GM12872 (cell line): ENCODE results near the gene SMARCA5.

Experiments
- TF ChIP-seq, protein P1 (sequence below): IDR thresholded peaks from 3 replicates; pipeline ENCODE4 v1.5.1; 2011; ENCODE audit warnings: low read depth, mild to moderate bottlenecking, low read length, moderate library complexity; ENCODE audit not compliant: insufficient read depth

SMARCA5 gene, protein sequence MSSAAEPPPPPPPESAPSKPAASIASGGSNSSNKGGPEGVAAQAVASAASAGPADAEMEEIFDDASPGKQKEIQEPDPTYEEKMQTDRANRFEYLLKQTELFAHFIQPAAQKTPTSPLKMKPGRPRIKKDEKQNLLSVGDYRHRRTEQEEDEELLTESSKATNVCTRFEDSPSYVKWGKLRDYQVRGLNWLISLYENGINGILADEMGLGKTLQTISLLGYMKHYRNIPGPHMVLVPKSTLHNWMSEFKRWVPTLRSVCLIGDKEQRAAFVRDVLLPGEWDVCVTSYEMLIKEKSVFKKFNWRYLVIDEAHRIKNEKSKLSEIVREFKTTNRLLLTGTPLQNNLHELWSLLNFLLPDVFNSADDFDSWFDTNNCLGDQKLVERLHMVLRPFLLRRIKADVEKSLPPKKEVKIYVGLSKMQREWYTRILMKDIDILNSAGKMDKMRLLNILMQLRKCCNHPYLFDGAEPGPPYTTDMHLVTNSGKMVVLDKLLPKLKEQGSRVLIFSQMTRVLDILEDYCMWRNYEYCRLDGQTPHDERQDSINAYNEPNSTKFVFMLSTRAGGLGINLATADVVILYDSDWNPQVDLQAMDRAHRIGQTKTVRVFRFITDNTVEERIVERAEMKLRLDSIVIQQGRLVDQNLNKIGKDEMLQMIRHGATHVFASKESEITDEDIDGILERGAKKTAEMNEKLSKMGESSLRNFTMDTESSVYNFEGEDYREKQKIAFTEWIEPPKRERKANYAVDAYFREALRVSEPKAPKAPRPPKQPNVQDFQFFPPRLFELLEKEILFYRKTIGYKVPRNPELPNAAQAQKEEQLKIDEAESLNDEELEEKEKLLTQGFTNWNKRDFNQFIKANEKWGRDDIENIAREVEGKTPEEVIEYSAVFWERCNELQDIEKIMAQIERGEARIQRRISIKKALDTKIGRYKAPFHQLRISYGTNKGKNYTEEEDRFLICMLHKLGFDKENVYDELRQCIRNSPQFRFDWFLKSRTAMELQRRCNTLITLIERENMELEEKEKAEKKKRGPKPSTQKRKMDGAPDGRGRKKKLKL

GRCh38 chr4:143513314-143514168, at the start of gene SMARCA5:
TSS of gene SMARCA5 (plus strand) at chr4:143513702. CDS start at chr4:143513925, 223 bp downstream.
- TF ChIP-seq, protein P1, sequence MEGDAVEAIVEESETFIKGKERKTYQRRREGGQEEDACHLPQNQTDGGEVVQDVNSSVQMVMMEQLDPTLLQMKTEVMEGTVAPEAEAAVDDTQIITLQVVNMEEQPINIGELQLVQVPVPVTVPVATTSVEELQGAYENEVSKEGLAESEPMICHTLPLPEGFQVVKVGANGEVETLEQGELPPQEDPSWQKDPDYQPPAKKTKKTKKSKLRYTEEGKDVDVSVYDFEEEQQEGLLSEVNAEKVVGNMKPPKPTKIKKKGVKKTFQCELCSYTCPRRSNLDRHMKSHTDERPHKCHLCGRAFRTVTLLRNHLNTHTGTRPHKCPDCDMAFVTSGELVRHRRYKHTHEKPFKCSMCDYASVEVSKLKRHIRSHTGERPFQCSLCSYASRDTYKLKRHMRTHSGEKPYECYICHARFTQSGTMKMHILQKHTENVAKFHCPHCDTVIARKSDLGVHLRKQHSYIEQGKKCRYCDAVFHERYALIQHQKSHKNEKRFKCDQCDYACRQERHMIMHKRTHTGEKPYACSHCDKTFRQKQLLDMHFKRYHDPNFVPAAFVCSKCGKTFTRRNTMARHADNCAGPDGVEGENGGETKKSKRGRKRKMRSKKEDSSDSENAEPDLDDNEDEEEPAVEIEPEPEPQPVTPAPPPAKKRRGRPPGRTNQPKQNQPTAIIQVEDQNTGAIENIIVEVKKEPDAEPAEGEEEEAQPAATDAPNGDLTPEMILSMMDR, result no peak

DNA sequence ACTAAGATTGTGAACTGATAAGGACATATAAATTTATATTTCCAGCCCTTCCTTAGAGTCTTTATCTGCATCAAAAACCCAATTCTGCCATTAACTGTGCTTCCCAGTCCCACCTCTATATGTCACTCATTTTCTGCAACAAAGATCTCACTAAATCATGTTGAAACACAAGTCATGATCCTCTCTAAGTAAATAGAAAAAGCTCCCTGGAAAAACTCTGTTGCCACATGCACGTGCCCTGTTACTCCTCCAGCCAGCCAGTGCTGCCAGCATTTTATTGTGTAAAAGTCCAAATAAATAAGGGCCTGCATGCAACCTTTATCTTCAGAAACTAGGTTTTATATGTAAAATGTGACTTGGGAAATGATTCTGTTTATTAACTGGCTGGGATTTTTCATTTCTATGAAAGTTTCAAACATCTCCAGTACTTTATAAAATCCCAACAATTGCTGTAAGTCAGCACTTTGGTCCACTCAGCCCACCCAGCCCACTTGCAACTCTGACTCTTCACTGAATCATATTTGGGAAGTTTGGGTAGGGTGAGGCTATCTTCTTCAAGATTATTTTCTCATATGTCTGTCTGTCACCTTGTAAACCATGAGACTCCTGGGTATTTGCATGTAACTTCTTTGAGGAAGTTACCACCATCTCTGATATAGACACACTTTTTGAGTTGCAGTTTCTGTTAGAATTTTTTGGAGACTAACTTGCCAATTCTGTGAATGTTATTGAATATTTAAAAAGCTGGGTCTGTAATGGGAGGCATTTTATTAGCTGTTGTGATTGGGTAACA, 40.0 kb upstream of the SMARCA5 start:
- TF ChIP-seq, protein P1, result no peak

DNA sequence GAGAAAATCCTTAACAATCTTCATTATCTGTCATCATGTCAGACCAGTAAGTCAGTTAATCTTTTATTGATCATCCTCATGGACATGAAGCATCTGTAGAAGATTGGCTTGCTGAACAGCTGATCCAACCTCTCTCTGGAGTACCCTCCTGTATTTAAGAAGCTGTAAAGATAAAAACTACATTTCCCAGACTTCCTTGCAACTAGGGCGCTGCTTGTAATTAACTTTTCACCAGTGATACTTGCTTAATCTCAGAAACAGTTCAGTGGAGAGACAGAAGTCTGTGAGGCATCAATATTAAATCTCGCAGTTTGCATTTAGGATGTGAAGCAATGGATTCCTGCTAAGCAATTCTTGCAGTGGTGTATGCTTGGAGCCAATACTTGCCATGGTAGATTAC, 36.0 kb upstream of the SMARCA5 start:
- TF ChIP-seq, protein P1, result no peak

GRCh38 chr4:143481361-143481760, 32.1 kb upstream of the SMARCA5 start:
- TF ChIP-seq, protein P1, result no peak

- TF ChIP-seq, protein P1, result peak; percentile 37; the same call in 2 of the 3 replicates
These were observed 30.7 kb upstream of the SMARCA5 start for GRCh38 chr4:143482840-143483239.

DNA sequence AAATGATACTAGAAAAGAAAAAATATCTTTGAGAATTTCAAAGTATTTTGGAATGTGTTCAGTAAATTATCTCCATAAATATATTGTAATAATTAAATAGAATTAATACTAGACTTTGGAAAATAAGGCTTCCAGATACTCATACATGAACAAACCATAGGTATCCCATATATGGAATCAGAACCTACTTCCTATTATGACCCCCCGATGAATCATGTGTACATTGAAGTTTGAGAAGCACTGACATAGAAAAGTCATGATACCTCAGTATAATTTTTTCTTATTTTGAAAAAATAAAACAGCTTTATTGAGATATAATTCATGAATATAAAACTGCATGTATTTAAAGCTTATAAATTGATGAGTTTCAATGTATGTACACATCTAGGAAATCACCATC, 27.2 kb upstream of the SMARCA5 start:
- TF ChIP-seq, protein P1, result no peak
